ENCODE results near the gene SPON2. TPM values are rescaled to one million over a fixed set of nuclear protein-coding genes. Genes with fewer than 3 reads are reported as not detected.

SPON2 gene
- total RNA-seq, 1 experiment from 2014 or later, result 2.3 TPM

DNA sequence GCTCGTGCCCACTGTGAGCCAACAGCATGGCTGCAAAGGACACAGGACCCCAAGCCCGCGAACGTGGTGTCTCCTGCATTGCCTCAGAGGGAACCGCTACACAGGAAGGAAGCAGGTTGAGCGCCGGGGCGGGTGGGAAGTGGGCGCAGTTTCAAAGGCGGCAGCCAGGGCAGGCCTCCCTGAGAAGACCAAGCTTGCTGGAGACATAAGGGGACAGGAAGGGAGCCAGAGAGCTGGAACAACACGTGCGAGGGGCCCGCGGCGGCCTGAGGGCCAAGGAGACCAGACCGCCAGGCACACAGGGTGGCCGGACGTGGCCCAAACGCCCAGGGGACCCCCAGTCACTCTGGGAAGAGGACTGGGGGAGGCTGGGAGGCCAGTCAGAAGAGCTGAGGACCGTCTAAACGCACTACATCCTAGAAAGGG, 44.5 kb upstream of the SPON2 start:
- no peak overlapping the region for H3T11ph ChIP-seq (ENCODE audit: low read length)
- no peak overlapping the region for H3K4me2 ChIP-seq (ENCODE audit: insufficient read depth, insufficient read length, low read length)
- no peak overlapping the region for H3K56ac ChIP-seq (ENCODE audit: insufficient read length, low read depth, low read length)
- H2BK12ac ChIP-seq (ENCODE audit: insufficient read length, low read depth, low read length), result no peak overlapping the region
- no peak overlapping the region for H4K5ac ChIP-seq (ENCODE audit: insufficient read length, low read depth, low read length)
- H2AFZ ChIP-seq (ENCODE audit: low read length), result no peak overlapping the region
- H3K27ac ChIP-seq (ENCODE audit: insufficient read length, low read depth, low read length), result no peak overlapping the region
- H3K9me3 ChIP-seq (ENCODE audit: control insufficient read depth, low read depth, low read length), result no peaks in the 10 kb centered on the region
- H2AK5ac ChIP-seq (ENCODE audit: insufficient read length, low read length), result no peak overlapping the region
- no peak overlapping the region for H4K91ac ChIP-seq (ENCODE audit: insufficient read length, low read depth, low read length)
- no peaks in the 10 kb centered on the region for H3K9me3 Mint-ChIP-seq
- H3K27ac Mint-ChIP-seq, result no peak overlapping the region
- H3K4ac ChIP-seq (ENCODE audit: low read depth, low read length), result no peak overlapping the region
- no peaks in the 10 kb centered on the region for H4K20me1 ChIP-seq (ENCODE audit: control insufficient read depth, insufficient read depth, insufficient read length)
- H3K23me2 ChIP-seq (ENCODE audit: insufficient read length, low read depth, low read length, poor library complexity, severe bottlenecking), result no peaks in the 10 kb centered on the region
- no peaks in the 10 kb centered on the region for H3K27me3 Mint-ChIP-seq (ENCODE audit: low read depth)
- TF ChIP-seq CTCF (conservative IDR thresholded peaks at IDR 0.05), result no peak
- no peak overlapping the region for H3K4me3 Mint-ChIP-seq
- no peaks in the 10 kb centered on the region for H3K4me1 Mint-ChIP-seq
- H3K36me3 Mint-ChIP-seq (ENCODE audit: insufficient read depth in 1 of 3, low read depth in 3 of 3), result peaks cover 4 to 59% (median 45%) of the 10 kb centered on the region in 3 experiments; a peak in 6 of 7 replicates
- DNase-seq, result no peak
- H3K14ac ChIP-seq (ENCODE audit: insufficient read depth, low read length), result no peak overlapping the region
- H4K8ac ChIP-seq (replicated peaks; ENCODE audit: insufficient read length, low read depth, low read length), result no peak overlapping the region
- H3K79me2 ChIP-seq (ENCODE audit: insufficient read depth, low read length), result no peaks in the 10 kb centered on the region
- H3K23ac ChIP-seq (ENCODE audit: insufficient read length, low read depth, low read length), result no peak overlapping the region
- no peaks in the 10 kb centered on the region for H3K79me1 ChIP-seq (ENCODE audit: insufficient read depth, low read depth, low read length, poor library complexity, severe bottlenecking)
- no peaks in the 10 kb centered on the region for H3K27me3 ChIP-seq (ENCODE audit: insufficient read depth, low read length)
- no peak overlapping the region for H2BK120ac ChIP-seq (ENCODE audit: low read depth, low read length, poor library complexity, severe bottlenecking)
- H2BK20ac ChIP-seq (ENCODE audit: low read depth, low read length, poor library complexity, severe bottlenecking), result no peak overlapping the region
- WGBS (ENCODE audit: extremely low coverage, insufficient read length, low lambda C conversion rate), result no CpG with 5 or more reads among the region's 21 CpGs
- H3K4me1 ChIP-seq (ENCODE audit: insufficient read depth, low read length), result no peaks in the 10 kb centered on the region
- no peak overlapping the region for H2BK5ac ChIP-seq (ENCODE audit: insufficient read length, low read length)
- H3K9ac ChIP-seq (ENCODE audit: extremely low read depth, insufficient read length, low read length), result no peak overlapping the region
- no peak overlapping the region for H2BK15ac ChIP-seq (ENCODE audit: low read depth, low read length)
- H3K18ac ChIP-seq (ENCODE audit: insufficient read length, low read depth, low read length), result no peak overlapping the region

All from H9 (cell line).